ENCODE measurements around the gene CDS2. TPM values are rescaled to one million over a fixed set of nuclear protein-coding genes. Genes with fewer than 3 reads are reported as not detected.

The CDS2 gene
- total and polyA plus RNA-seq, 9 donors: 11.4 to 54.6 (median 37.6) TPM

DNA sequence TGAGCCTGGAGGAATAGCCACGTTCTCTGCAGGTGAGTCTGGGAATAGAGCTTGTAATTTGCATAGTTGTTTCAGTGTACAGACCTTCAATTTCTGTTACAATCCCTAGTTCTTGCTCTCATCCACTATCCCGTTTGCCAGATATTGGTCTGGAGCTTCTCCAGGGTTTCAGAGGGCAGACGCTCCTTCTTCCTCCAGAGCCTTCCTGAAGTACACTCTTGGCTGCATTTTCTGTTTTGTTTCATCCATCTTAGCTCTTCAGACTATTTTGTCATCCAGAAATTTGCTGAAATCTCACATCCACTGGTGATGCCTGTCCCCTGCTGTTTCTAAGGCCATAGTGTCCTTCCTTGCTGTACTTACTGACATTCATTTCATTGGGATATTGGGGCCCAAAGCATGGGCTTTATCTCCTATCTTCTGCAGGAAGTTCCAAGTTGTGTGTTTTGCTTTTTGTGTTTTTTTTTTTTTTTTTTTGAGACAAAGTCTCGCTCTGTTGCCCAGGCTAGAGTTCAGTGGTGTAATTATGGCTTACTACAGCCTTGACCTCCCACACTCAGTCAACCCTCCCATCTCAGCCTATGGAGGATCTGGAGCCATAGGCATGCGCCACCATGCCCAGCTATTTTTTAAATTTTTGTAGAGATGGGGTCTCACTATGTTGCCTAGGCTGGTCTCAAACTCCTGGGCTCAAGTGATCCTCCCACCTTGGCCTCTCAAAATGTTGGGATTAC, 18.7 kb downstream of the CDS2 start:
- Histone ChIP-seq H3K36me3 (no peaks in the 10 kb centered on the region), H3K4me1 (ENCODE audit: insufficient read depth) (peaks cover 24% of the 10 kb centered on the region)
- peak in 1 of 5 donors; percentile 40 for DNase-seq

DNA sequence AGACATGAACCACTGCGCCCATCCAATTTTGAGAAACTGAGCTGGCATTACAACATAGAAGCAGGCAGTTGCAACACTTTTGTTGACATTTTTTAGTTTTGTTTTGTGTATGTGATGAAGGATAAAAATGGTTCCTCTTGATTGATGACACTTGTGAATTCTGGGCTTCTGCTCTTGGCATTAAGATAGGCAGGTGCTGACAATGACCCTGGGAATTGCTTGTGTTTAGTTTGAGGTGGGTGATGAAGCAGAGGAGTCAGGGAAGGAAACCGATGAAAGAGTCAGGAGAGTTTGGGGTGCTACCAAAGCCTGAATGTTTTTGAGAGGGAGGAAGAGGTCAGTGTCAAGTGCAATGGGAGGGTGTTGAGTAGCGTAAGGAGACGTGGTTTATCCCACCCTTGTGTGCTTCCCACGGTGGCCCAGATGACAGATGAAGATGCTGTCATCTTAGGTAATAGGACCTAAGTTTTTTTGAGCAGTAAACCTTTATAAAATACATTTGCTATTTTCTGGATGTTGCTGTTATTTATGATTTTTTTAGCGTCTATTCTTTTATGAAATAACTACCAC, 19.4 kb downstream of the CDS2 start:
- TF ChIP-seq, protein P1, sequence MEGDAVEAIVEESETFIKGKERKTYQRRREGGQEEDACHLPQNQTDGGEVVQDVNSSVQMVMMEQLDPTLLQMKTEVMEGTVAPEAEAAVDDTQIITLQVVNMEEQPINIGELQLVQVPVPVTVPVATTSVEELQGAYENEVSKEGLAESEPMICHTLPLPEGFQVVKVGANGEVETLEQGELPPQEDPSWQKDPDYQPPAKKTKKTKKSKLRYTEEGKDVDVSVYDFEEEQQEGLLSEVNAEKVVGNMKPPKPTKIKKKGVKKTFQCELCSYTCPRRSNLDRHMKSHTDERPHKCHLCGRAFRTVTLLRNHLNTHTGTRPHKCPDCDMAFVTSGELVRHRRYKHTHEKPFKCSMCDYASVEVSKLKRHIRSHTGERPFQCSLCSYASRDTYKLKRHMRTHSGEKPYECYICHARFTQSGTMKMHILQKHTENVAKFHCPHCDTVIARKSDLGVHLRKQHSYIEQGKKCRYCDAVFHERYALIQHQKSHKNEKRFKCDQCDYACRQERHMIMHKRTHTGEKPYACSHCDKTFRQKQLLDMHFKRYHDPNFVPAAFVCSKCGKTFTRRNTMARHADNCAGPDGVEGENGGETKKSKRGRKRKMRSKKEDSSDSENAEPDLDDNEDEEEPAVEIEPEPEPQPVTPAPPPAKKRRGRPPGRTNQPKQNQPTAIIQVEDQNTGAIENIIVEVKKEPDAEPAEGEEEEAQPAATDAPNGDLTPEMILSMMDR (IDR thresholded peaks at IDR 0.05): no peak
- TF ChIP-seq POLR2A (IDR thresholded peaks at IDR 0.05) (no peak), EP300 (IDR thresholded peaks at IDR 0.05) (no peak)
- intact Hi-C loops (cut with DNase I): no loop called here
- H3K4me3 ChIP-seq: no peak overlapping the region
- 53 to 81% (median 56%) methylated on average over 6 of the region's 6 CpGs for WGBS, 3 donors
- H3K4me1 ChIP-seq (ENCODE audit: insufficient read depth): peaks cover 27% of the 10 kb centered on the region
- no peaks in the 10 kb centered on the region for H3K36me3 ChIP-seq
- no peak for DNase-seq
- no peaks in the 10 kb centered on the region for H3K27me3 ChIP-seq
- H3K27ac ChIP-seq: no peak overlapping the region
- H3K9me3 ChIP-seq: no peaks in the 10 kb centered on the region

More for the DNA sequence above, 18.7 kb downstream of the CDS2 start:
- WGBS, 3 donors: 31 to 43% (median 32%) methylated on average over 5 of the region's 5 CpGs
- Histone ChIP-seq H3K9me3 (no peaks in the 10 kb centered on the region), H3K27ac (no peak overlapping the region), H3K4me3 (no peak overlapping the region), H3K27me3 (no peaks in the 10 kb centered on the region)
- TF ChIP-seq POLR2A (IDR thresholded peaks at IDR 0.05): no peak
- no peak for TF ChIP-seq EP300 (IDR thresholded peaks at IDR 0.05)
- TF ChIP-seq, protein P1 (IDR thresholded peaks at IDR 0.05): no peak
- intact Hi-C loops (cut with DNase I): no loop called here

DNA sequence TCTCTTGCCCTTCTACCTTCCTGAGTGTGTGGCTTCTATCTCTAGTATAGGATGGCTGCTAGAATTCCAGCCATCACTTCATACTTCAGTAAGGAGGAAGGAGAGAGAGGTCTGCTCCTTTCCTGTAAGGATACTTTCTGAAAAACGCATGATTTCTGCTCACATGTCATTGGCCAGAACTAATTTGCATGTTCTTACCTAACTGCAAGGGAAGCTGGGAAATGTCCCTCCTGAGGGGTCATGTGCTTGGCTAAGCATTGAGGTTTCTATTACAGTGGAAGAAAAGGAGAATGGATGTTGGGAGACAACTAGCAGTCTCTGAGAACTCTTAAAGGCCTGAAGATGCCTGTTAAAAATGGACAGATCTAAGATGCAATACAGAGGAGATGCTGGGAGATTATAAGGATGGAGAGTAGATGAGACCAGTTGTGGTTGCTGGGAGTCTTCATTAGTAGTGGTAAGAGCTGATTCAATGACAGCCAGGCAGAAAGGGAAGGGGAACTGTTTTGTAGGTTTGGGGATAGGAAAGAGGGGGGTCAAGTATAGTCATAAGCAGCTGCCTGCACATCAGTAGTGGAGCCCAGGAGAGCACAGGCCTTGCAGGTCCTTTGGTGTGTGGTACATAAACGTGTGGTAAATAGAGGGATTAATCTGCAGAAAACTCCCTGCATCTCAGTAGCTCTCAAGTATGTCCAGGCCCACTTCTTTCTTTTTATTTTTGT, 20.2 kb downstream of the CDS2 start:
- peaks cover 27% of the 10 kb centered on the region for H3K4me1 ChIP-seq (ENCODE audit: insufficient read depth)
- no peaks in the 10 kb centered on the region for H3K27me3 ChIP-seq
- no peaks in the 10 kb centered on the region for H3K36me3 ChIP-seq
- DNase-seq: no peak
- intact Hi-C loops (cut with DNase I): no loop called here
- no peaks in the 10 kb centered on the region for H3K9me3 ChIP-seq
- H3K4me3 ChIP-seq: no peak overlapping the region
- TF ChIP-seq POLR2A (IDR thresholded peaks at IDR 0.05) (no peak), EP300 (IDR thresholded peaks at IDR 0.05) (no peak)
- TF ChIP-seq, protein P1 (IDR thresholded peaks at IDR 0.05): no peak
- WGBS, 3 donors: 82 to 87% (median 85%) methylated on average over 2 of the region's 2 CpGs
- H3K27ac ChIP-seq: no peak overlapping the region

- no peaks in the 10 kb centered on the region for H3K27me3 ChIP-seq
- H3K4me3 ChIP-seq: no peak overlapping the region
- DNase-seq: no peak
- WGBS, 3 donors: 12 to 34% (median 20%) methylated on average over 6 of the region's 6 CpGs
- H3K9me3 ChIP-seq: no peaks in the 10 kb centered on the region
- H3K4me1 ChIP-seq (ENCODE audit: insufficient read depth): peaks cover 27% of the 10 kb centered on the region
- peak overlapping the region in 1 of 2 donors; percentile 52 for H3K27ac ChIP-seq
- TF ChIP-seq POLR2A (IDR thresholded peaks at IDR 0.05) (no peak), EP300 (IDR thresholded peaks at IDR 0.05) (no peak)
- TF ChIP-seq, protein P1 (IDR thresholded peaks at IDR 0.05): no peak
- H3K36me3 ChIP-seq: no peaks in the 10 kb centered on the region
- intact Hi-C loops (cut with DNase I): no loop called here
Measured at GRCh38 chr20:5148581-5148980, 21.8 kb downstream of the CDS2 start.

Data from ovary (tissue), 9 donors.